ENCODE results near the gene CAMTA1.
A peak's percentile ranks its signal among the peaks of the same experiment; 100 is the strongest.

CAMTA1 gene

GRCh38 chr1:7500381-7501083, 715.3 kb downstream of the CAMTA1 start:
- no peak for DNase-seq (ENCODE audit: low spot score)

DNA sequence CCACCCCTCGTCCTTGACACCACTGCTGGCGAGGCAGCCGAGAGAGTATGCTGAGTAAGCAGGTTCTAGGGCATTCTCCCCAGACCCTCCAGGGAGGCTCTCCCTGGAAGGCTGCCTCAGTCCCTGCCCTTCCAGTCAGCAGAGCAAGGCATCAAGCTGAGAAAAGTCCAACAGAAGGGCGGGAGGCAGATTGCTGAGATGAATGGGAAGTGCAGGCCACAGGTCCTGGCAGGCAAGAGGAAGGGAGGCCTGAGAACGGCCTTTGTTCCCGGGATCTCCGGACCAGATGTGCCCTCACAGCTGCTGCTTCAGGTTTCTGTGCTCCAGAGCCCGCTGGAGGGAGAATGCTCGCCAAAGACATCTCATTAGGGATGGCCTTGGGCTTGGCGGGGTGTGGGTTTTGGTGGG, 715.8 kb downstream of the CAMTA1 start:
- DNase-seq (ENCODE audit: low spot score), result no peak

DNA sequence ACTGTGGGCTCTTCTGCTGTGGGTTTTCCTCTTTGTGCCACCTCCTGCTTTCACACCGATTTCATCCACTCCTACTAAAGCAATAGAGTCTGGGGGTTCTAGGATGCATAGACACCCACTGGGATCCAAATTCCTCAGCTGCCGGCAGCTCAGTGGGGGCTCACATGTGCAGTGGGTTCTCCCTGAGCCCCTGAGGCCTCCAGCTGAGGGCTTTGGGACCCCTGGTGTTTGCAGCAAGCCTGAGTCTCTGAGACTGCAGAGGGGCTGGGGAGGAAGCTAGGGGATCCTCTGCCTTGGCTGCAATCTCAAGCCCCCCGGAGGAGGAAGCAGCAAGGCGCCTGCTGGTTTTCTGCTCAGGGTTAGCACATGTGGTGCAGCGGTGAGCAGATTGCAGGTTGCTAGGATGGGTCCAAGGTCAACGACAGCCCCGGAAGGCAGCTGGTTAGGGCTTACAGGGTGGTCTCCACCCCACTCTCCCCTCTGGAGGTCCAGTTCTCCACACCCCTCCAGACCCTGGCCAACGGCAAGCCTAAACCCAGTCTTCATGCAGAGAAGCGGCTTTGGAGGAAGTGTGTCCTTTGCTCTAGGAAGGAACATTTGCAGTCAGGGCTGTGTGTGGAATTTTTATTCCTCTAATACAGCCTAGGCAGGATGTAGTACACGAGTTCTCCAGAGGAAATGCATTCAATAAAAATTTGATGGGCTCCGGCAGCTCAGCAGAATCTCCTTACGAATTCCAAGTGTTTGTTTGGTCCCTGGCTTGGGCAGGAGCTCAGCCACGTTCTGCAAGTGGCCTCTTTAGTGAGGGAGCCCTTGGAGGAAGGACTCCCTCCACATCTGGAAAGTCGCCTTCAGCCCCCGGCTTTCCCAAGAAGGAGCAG, 716.7 kb downstream of the CAMTA1 start:
- DNase-seq (ENCODE audit: low spot score), result no peak

DNA sequence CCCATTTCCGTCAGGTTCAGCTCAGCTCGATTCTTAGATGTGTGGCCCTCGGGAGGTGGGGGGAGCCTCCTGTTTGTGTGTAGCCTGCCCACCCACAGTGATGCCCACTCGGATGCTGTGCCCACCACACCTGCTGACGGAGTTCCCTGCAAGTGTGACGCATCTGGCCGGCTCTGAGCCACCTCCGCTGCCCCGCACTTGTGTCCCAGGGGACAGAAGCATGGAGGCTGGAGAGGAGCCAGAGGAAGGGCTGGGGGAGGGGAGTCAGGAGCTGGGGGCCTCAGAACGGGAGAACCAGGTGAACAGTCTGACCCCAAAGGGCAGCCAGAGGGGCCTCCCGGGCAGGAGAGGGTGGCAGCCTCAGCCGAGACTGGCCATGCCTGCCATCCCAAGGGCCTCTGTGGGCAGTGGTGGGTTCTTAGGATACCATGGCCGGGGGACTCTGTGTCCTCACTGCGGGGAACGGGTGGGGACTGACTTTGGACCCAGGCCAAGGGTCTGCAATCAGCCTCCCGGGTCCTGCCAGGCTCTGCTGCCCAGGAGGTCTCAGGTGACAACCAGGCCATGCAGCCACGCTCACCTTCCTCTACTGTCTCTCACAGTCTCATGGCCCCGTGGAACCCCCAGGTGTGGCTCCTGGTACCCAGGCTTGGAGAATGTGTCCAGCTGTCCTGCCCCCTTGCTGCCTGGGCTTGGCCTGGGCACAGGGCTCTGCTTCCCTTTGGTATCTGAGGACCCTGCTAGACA, 718.6 kb downstream of the CAMTA1 start:
- DNase-seq (ENCODE audit: low spot score), result no peak

DNA sequence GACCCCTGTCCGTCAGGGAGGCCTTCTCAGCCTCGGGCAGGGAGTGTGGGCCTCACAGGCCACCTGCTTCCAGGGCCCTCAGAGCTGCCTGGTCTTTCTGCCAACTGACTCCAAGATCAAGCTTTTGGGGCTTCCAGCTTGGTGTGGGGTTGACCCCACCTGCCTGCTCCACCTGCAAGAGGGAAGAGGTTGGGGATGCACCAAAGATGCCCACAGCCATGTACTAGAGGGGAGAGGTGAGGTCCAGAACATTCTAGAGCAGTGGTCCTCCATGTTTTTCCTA, 719.1 kb downstream of the CAMTA1 start:
- DNase-seq (ENCODE audit: low spot score), result no peak

DNA sequence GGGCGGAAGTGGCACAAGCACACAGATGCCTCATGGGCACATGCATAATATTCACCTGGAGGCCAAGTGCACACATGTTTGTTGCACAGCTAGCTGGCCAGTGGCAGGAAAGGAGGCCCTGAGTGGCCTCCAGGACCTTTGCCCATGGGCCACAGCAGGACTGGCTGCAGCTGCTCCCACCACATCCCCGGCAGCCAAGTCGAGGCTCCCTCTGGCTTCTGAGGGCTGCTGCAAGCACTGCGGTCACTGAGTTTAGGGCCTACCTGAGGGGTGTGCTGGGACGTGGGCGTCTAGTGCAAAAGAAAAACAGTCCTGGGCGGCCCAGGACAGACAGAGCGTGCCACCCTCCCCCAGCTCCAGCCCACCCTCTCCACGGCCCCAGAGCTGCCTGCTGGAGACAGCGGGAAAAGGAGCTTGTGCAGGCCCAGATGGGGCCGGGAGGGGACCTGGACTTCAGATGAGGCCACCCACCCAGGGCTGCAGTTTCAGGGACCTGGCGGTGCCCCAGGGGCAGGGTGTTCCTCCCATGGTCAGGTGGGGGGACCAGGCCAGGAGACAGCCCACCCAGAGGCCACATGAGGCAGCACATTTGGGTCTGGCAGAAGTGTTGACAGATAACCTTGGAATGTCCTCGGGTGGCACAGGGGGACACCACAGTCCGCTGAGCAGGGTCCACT, 720.0 kb downstream of the CAMTA1 start:
- no peak for DNase-seq (ENCODE audit: low spot score)

GRCh38 chr1:7505771-7506453, 720.7 kb downstream of the CAMTA1 start:
- no peak for DNase-seq (ENCODE audit: low spot score)

- no peak for DNase-seq (ENCODE audit: low spot score)
Observed at GRCh38 chr1:7506454-7507284, 721.4 kb downstream of the CAMTA1 start.

- DNase-seq (ENCODE audit: low spot score), result no peak
Observed at GRCh38 chr1:7507285-7508019, 722.2 kb downstream of the CAMTA1 start.

GRCh38 chr1:7508052-7508933, 723.0 kb downstream of the CAMTA1 start:
- DNase-seq (ENCODE audit: low spot score), result peak; percentile 67

DNA sequence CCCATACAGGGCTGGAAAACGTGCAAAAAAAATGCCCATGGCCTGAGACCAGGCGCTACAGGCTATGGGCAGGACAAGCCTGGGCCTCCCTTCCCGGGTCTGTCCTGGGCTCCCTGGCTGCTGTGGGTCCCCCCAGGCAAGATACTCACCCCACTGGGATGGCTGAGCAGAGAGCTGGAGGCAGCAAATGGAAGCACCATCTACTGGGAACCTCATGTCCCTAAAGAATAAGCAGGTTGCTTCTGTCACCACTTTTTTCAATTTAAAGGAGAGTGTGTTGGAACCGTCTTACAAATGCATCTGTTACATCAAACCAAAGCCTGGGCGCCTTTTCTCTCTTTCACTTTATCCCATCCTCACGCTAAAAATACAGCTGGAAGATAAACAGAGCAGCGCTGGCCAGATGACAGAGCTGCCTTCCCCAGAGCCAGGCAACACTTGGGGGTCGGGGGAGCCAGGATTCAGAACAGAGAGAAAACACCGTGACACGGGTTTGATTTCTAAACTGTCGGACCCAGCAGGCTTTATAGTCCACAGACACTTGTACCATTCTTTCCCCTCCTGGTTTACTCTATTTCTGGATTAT, 723.8 kb downstream of the CAMTA1 start:
- DNase-seq (ENCODE audit: low spot score), result no peak

DNA sequence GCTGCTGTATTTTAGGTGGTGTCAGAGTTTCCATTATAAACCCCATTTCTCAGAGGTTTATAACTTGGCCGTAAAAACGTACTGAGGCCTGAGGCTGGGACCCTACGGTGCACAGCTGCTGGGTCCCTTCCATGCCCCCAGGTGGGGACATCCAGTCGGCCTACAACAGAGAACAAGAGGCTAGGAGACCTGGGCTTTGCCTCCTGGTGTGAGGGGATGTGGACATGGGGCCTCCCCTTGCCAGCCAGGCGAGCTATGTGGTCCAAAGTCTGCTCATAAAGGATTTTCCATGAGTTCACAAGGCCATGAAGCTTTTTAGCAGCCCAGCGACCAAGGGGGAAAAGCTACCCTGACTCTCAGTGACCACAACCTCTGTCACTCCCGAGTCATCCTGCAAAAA, 724.3 kb downstream of the CAMTA1 start:
- no peak for DNase-seq (ENCODE audit: low spot score)

- no peak for DNase-seq (ENCODE audit: low spot score)
Observed at GRCh38 chr1:7510389-7510931, 725.2 kb downstream of the CAMTA1 start.

- DNase-seq (ENCODE audit: low spot score), result no peak
Observed at GRCh38 chr1:7511381-7511780, 726.1 kb downstream of the CAMTA1 start.

DNA sequence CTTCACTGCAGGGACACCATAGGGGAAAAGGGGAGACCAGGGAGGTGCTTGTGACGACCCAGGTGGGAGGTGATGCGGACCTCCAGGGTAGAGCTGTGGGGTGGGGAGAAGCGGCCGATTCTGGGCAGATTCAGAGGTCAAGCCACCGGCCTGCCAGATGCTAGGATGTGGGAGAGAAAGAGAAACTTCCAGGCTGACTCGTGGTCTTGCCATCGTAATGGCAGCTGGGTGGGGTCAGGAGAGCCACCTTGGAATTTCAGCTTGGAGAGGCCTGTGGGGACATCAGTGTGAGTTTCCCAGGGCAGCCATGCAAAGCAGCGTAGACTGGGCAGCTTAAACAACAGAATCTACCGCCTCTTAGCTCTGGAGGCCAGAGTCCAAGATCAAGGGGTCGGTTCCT, 727.8 kb downstream of the CAMTA1 start:
- DNase-seq (ENCODE audit: low spot score), result no peak

DNA sequence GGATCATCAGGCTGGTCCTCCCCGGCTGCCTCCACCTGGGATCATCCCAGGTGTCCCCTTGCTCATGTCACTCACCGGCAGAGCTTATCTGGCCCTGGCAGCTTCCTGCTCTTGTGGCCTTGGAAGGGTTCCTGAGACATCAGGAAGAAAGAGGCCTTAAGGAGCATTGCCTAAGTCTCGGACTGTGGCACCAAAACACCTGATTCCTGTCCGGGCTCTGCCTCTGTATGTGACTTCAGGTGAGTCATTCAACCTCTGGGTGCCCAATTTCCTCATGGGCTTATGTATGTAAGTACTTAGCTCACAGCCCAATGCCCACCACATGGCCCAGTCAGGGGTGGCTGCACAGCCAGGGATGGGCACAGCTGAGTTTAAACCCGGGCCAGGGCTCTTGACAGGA, 729.9 kb downstream of the CAMTA1 start:
- no peak for DNase-seq (ENCODE audit: low spot score)

DNA sequence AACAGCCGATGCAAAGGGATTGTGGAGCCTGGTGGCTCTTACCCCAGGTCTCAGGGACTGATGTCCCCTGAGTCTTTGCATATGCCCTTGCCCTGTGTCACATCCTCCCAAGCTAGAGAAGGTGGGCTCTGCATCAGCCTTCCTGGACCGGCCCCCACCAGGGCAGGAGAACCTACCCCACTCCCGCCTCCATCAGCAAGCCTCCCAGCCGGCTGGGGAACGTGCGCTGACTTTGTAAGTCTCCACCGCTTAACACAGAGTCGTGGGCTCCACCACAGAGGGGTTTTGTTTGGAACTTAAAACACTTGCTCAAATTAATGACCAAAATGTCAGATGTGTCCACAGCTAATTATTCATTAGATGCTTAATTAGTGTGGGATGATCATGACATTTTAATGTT, 730.6 kb downstream of the CAMTA1 start:
- no peak for DNase-seq (ENCODE audit: low spot score)

GRCh38 chr1:7516341-7516740, 731.1 kb downstream of the CAMTA1 start:
- no peak for DNase-seq (ENCODE audit: low spot score)

Data from putamen (tissue), 1 donor.